ENCODE data around the gene NBAS.

GRCh38 chr2:15539999-15540398 is 21.1 kb downstream of the NBAS start:
- TF ChIP-seq, protein P1, sequence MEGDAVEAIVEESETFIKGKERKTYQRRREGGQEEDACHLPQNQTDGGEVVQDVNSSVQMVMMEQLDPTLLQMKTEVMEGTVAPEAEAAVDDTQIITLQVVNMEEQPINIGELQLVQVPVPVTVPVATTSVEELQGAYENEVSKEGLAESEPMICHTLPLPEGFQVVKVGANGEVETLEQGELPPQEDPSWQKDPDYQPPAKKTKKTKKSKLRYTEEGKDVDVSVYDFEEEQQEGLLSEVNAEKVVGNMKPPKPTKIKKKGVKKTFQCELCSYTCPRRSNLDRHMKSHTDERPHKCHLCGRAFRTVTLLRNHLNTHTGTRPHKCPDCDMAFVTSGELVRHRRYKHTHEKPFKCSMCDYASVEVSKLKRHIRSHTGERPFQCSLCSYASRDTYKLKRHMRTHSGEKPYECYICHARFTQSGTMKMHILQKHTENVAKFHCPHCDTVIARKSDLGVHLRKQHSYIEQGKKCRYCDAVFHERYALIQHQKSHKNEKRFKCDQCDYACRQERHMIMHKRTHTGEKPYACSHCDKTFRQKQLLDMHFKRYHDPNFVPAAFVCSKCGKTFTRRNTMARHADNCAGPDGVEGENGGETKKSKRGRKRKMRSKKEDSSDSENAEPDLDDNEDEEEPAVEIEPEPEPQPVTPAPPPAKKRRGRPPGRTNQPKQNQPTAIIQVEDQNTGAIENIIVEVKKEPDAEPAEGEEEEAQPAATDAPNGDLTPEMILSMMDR (optimal IDR thresholded peaks at IDR 0.05 in 1 of 3, IDR thresholded peaks at IDR 0.05 in 1 of 3, conservative IDR thresholded peaks at IDR 0.05 in 1 of 3; ENCODE audit: extremely low read depth in 1 of 3, insufficient read depth in 2 of 3, low read length in 3 of 3) = no peak
- TF ChIP-seq EZH2 (IDR thresholded peaks at IDR 0.05; ENCODE audit: low read length) = no peak

All from keratinocyte (primary cell).